Suprapubic skin (tissue), 4 donors: ENCODE data around the gene PPP3R1. TPM values are rescaled to one million over a fixed set of nuclear protein-coding genes. Genes with fewer than 3 reads are reported as not detected.

Experiments
- DNase-seq, 2 donors: peaks; one replicate each; pipeline ENCODE4 v3.0.0-alpha.2; 2019; ENCODE audit warnings: low spot score in 2 of 2
- H3K27ac ChIP-seq: fragments of 200-600 bp; sonication (generic); one replicate; pipeline ENCODE4 v1.5.1; 2019
- H3K27me3 ChIP-seq: fragments of 200-600 bp; sonication (generic); one replicate; pipeline ENCODE4 v1.5.1; 2019
- H3K36me3 ChIP-seq: fragments of 200-600 bp; sonication (generic); one replicate; pipeline ENCODE4 v1.5.1; 2019
- H3K4me1 ChIP-seq: fragments of 200-600 bp; sonication (generic); one replicate; pipeline ENCODE4 v1.5.1; 2019
- H3K4me3 ChIP-seq: fragments of 200-600 bp; sonication (generic); one replicate; pipeline ENCODE4 v1.5.1; 2019; ENCODE audit warnings: mild to moderate bottlenecking
- H3K9me3 ChIP-seq: fragments of 200-600 bp; sonication (generic); one replicate; pipeline ENCODE4 v1.5.1; 2019
- EP300 ChIP-seq: sonication (generic); formaldehyde crosslinking; IDR thresholded peaks from one replicate; pipeline ENCODE4 v1.6.1; 2017; ENCODE audit warnings: antibody characterized with exemption
- POLR2A ChIP-seq, 2 donors: fragments of 450-650 bp; IDR thresholded peaks; one replicate each; pipeline ENCODE4 v1.6.1; 2017; ENCODE audit warnings: antibody characterized with exemption in 2 of 2, mild to moderate bottlenecking in 2 of 2, moderate library complexity in 2 of 2
- POLR2AphosphoS5 ChIP-seq, 3 donors: sonication (generic); formaldehyde crosslinking; IDR thresholded peaks; one replicate each; pipeline ENCODE4 v1.6.1; 2017; ENCODE audit warnings: antibody characterized with exemption in 3 of 3
- WGBS: methylation state at CpG from one replicate; pipeline ENCODE4 v1.1.5; 2018; 5-methylcytosine and 5-hydroxymethylcytosine counted together
- total RNA-seq, 4 donors: library from RNA; depleted of rRNA; stranded (reverse); fragments of >200 nt; gene quantifications; one replicate each; pipeline ENCODE4 v1.1.0, GENCODE V29; 2016
- TF ChIP-seq, protein P1 (sequence below), 2 donors: fragments of 200-600 bp in 1 of 2; fragments of 450-650 bp in 1 of 2; sonication (generic) in 1 of 2; IDR thresholded peaks; one replicate each; pipeline ENCODE4 v1.5.1; 2016 to 2019; ENCODE audit warnings: antibody characterized with exemption in 2 of 2, mild to moderate bottlenecking in 1 of 2, moderate library complexity in 1 of 2

Gene PPP3R1
- total RNA-seq, 4 donors from 2014 or later = 31.3 to 40.0 (median 36.2) TPM

DNA sequence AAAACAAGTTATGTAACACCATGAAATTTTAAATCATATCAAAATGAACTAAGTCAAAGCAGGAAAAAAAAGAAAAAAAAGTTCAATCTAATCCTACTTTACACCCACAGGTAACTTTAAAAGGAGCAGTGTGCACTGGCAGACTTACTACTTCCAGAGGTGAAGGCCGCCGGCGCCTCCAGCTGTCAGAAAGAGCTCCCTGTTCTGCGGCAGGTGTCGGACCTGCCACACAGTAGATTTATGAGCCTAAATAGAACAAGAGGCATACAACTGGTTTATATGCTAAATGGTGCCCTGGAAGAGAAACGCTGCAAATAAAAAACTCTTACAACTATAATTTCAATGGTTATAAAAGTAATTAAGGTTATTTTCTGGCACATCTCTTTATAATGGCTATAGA is 117.8 kb downstream of the PPP3R1 start:
- no peaks in the 10 kb centered on the region for H3K27me3 ChIP-seq
- no peak for DNase-seq
- H3K27ac ChIP-seq = no peak overlapping the region
- 82% methylated on average over 6 of the region's 6 CpGs for WGBS
- H3K36me3 ChIP-seq = peaks cover 20% of the 10 kb centered on the region
- H3K4me3 ChIP-seq = no peak overlapping the region
- H3K4me1 ChIP-seq = no peaks in the 10 kb centered on the region
- no peaks in the 10 kb centered on the region for H3K9me3 ChIP-seq
- TF ChIP-seq, protein P1, sequence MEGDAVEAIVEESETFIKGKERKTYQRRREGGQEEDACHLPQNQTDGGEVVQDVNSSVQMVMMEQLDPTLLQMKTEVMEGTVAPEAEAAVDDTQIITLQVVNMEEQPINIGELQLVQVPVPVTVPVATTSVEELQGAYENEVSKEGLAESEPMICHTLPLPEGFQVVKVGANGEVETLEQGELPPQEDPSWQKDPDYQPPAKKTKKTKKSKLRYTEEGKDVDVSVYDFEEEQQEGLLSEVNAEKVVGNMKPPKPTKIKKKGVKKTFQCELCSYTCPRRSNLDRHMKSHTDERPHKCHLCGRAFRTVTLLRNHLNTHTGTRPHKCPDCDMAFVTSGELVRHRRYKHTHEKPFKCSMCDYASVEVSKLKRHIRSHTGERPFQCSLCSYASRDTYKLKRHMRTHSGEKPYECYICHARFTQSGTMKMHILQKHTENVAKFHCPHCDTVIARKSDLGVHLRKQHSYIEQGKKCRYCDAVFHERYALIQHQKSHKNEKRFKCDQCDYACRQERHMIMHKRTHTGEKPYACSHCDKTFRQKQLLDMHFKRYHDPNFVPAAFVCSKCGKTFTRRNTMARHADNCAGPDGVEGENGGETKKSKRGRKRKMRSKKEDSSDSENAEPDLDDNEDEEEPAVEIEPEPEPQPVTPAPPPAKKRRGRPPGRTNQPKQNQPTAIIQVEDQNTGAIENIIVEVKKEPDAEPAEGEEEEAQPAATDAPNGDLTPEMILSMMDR (IDR thresholded peaks at IDR 0.05) = no peak
- TF ChIP-seq POLR2AphosphoS5 (IDR thresholded peaks at IDR 0.05) (no peak), EP300 (no peak), POLR2A (IDR thresholded peaks at IDR 0.05) (no peak)

DNA sequence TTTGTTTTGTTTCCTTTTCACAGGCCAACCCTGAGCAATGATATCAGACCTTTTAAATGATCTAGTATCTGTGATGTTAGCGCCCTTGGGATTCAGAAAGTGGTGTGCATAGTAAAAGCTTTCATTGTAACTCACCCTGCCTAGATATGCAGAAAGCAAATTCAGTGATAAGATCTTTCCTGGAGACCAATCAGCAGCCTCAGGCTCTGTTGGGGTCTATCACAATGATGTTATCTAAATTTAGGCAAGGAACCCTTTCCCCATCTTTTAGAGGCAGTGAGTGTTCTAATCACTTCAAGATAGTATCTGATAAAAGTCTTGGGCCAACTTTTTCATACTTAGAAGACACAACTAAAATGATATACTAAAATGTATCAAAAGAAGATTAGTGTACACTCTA is 118.2 kb downstream of the PPP3R1 start:
- H3K27ac ChIP-seq = no peak overlapping the region
- TF ChIP-seq POLR2AphosphoS5 (IDR thresholded peaks at IDR 0.05) (no peak), POLR2A (IDR thresholded peaks at IDR 0.05) (no peak), EP300 (no peak)
- TF ChIP-seq, protein P1 (IDR thresholded peaks at IDR 0.05) = no peak
- peaks cover 20% of the 10 kb centered on the region for H3K36me3 ChIP-seq
- WGBS = 94% methylated on average over 1 of the region's 1 CpG
- no peak for DNase-seq
- no peaks in the 10 kb centered on the region for H3K9me3 ChIP-seq
- no peaks in the 10 kb centered on the region for H3K4me1 ChIP-seq
- no peaks in the 10 kb centered on the region for H3K27me3 ChIP-seq
- H3K4me3 ChIP-seq = no peak overlapping the region

Other genes starting within 250 kb of the PPP3R1 start
- gene C1D, start 189.5 kb downstream of the PPP3R1 start, total RNA-seq = 10 to 100 TPM; 19.8 to 28.4 (median 26.4) TPM
- 10 to 100 TPM in 3 of 4 donors, 1 to 10 TPM in 1; 8.4 to 20.2 (median 15.5) TPM for gene PNO1, start 94.6 kb downstream of the PPP3R1 start, total RNA-seq
- gene CNRIP1, start 67.4 kb upstream of the PPP3R1 start, total RNA-seq = 10 to 100 TPM in 1 of 4 donors, 1 to 10 TPM in 3; 3.4 to 13.5 (median 6.6) TPM
- gene PLEK, start 112.8 kb upstream of the PPP3R1 start, total RNA-seq = 1 to 10 TPM; 1.1 to 2.6 (median 1.7) TPM
- 1 to 10 TPM; 1.1 to 2.7 (median 1.7) TPM for gene FBXO48, start 214.8 kb upstream of the PPP3R1 start, total RNA-seq
- gene APLF, start 215.1 kb upstream of the PPP3R1 start, total RNA-seq = 10 to 100 TPM in 2 of 4 donors, 1 to 10 TPM in 2; 8.8 to 10.5 (median 9.9) TPM